SH-SY5Y (cell line): ENCODE results near the gene GDA.

Source experiments
- GATA2 ChIP-seq: IDR thresholded peaks from 2 replicates; pipeline ENCODE4 v1.6.1; 2011; ENCODE audit warnings: mild to moderate bottlenecking, low read depth, low read length
- GATA3 ChIP-seq: IDR thresholded peaks from 2 replicates; pipeline ENCODE4 v1.6.1; 2011; ENCODE audit warnings: low read depth, mild to moderate bottlenecking, low read length, moderate library complexity

Gene GDA

DNA sequence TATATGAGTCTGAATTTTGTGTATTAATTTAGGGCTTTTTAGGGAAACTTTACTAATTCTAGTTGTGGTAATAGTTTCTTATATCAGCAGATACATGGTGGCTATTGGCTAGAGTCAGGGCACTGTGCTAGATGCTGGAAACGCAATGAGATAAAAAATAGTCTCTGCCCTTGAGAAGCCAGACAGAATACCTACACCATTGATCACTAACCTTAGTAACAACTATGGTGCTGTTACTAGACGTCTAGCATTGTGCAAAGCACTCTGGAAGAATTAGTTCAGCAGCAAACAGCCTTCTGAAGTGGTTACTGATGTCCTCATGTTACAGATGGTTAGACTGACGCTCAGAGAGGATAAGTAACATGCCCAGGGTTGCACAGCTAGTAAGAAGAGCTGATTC, 61.8 kb downstream of the GDA start:
- TF ChIP-seq GATA2 (no peak), GATA3 (no peak)

DNA sequence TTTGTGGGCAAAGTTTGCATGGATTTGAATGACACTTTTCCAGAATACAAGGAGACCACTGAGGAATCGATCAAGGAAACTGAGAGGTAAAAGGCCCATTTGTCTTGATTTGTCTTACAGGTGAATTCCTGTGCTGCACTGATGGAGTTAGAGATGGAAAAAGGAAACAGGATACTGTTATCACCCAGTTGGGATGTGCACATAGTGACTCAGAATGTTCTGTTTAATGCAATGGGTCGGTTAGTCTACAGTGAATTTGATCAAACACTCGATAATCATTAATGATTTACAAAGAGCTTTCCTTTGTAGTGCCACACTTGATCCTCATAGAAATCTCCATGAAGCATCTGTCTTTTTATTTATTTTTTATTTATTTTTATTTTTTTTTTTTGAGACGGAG, 64.7 kb downstream of the GDA start:
- TF ChIP-seq GATA2 (no peak), GATA3 (no peak)

DNA sequence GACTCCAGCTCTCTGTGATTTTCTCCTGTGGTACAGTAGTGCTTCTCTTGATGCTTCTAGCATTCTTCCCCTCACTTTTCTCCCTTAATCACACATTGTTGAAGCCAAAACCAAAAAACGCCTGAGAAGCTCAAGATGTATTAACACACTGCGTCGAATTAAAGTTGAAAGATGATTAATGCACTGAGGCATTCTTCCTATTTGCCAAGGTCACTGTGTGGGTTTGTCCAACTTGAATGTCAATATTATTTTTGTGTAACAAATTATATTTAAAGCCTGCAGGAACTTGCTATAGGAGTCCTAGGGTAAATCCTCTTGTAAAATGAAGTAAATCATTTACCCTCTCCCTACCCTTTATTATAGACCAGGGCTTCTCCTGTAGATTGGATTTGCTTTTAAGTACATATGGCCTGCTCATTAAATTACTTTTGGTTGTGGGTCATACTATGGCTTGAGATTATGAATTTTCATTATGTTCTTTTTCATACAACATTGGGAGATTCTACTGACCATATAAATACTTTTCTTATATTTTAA, 68.1 kb downstream of the GDA start:
- no peak for TF ChIP-seq GATA2
- no peak for TF ChIP-seq GATA3

- TF ChIP-seq GATA2 (no peak), GATA3 (no peak)
These were observed 71.3 kb downstream of the GDA start for GRCh38 chr9:72220589-72220988.

DNA sequence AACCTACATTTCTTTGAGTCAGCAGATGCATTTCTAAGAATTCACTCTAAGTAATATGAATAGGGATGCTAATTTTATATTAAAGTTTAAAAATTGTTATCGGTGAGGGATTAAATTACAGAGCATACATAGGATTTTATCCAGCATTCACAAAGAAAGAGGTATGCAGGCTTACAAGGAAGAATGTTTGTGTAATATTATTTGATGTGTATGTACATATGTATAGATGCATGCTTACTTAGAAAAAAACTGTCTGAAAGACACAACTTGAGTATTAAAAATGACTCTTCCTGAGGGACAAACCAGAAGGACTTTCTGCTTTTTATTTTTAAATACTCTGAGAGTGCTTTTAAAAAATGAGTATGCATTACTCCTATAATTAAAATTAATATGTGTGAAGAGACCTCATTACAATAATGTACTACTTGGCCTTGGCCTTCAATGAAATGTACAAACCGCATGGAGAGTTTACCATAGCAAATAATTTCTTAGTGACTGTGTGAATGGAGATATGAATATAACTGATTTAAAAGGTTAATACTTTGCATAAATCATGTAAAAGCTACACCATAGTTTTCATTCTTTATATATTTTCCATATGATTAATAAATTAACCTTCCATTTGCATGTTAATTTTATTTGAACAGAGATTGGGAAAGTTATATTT, 77.0 kb downstream of the GDA start:
- TF ChIP-seq GATA2 (no peak), GATA3 (no peak)

GRCh38 chr9:72228282-72228681, 79.0 kb downstream of the GDA start:
- TF ChIP-seq GATA2, result no peak
- TF ChIP-seq GATA3, result no peak

DNA sequence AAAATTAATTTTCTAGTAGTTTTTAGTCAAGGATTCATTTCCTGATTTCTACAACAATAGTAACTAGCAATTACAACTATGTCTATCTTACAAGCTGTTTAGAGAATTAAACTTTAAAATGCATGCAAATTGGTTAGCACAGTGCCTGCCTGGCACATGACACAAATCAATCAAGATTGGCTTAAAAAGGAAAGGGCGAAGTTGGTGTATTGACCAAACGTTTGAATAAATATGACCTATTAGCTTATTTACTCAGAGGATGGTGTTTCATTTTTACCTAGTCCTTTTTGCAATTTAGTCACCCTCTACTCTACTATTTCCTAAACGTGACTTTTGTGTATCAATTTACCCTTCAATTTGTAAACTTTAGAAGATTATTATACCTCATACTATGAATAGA, 83.5 kb downstream of the GDA start:
- TF ChIP-seq GATA2 (no peak), GATA3 (no peak)

GRCh38 chr9:72247549-72247948, 98.3 kb downstream of the GDA start:
- no peak for TF ChIP-seq GATA3
- no peak for TF ChIP-seq GATA2

- TF ChIP-seq GATA3, result no peak
These were observed 102.3 kb downstream of the GDA start for GRCh38 chr9:72251589-72251988.

DNA sequence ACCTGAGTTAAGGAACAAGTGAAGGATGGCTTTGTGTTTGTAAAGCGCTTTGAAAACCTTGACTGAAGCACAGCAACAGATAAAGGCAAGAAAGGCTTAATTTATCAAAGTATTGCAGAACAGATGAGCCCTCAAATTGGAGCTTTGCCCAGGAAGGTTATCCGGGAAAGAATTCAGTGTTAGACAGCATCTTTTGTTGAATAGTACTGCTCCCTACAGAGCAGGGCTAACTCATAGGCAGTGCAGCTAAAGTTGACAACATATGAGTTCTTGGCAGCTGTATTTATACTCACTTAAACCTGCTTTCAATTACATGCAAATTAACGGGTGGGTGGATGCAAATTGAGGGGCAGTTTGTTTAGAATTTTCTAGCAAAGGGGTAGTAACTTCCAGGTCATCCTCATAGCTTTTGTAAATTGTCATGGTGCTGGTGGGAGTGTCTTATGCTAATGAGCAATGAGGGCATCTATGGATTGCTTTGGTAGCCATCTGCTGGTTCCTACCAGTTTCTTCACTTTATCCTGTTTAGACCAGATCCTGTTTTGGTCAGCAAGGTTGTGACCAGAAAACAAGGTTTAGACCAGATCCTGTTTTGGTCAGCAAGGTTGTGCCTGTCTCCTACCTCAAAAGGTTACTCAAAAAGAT, 105.8 kb downstream of the GDA start:
- TF ChIP-seq GATA2, result no peak
- TF ChIP-seq GATA3, result no peak

- no peak for TF ChIP-seq GATA3
- TF ChIP-seq GATA2, result no peak
These were observed 106.3 kb downstream of the GDA start for GRCh38 chr9:72255569-72255968.

- TF ChIP-seq GATA2, result no peak
- no peak for TF ChIP-seq GATA3
These were observed 107.7 kb downstream of the GDA start for GRCh38 chr9:72256931-72257330.

- TF ChIP-seq GATA3 (no peak), GATA2 (no peak)
These were observed 108.6 kb downstream of the GDA start for GRCh38 chr9:72257814-72258213.

- TF ChIP-seq GATA3 (no peak), GATA2 (no peak)
These were observed 112.8 kb downstream of the GDA start for GRCh38 chr9:72262063-72262462.

- TF ChIP-seq GATA2 (no peak), GATA3 (no peak)
These were observed 114.3 kb downstream of the GDA start for GRCh38 chr9:72263572-72263971.
